H9 (cell line): ENCODE results near the gene FGF12. TPM values are rescaled to one million over a fixed set of nuclear protein-coding genes. Genes with fewer than 3 reads are reported as not detected.

ENCODE experiments used
- DNase-seq: peaks from one replicate; pipeline ENCODE4 v3.0.0-alpha.2; 2017
- H2AFZ ChIP-seq: one replicate; pipeline ENCODE4 v1.6.1; 2013; ENCODE audit warnings: mild to moderate bottlenecking, low read length, control low read depth, moderate library complexity
- H2AK5ac ChIP-seq: 2 replicates; pipeline ENCODE4 v1.6.1; 2013; ENCODE audit warnings: low read length, control low read depth, mixed read lengths; ENCODE audit not compliant: insufficient read length
- H2BK120ac ChIP-seq: one replicate; pipeline ENCODE4 v1.6.1; 2013; ENCODE audit warnings: low read depth, mild to moderate bottlenecking, low read length, control low read depth, inconsistent platforms; ENCODE audit not compliant: poor library complexity, severe bottlenecking
- H2BK12ac ChIP-seq: 2 replicates; pipeline ENCODE4 v1.6.1; 2013; ENCODE audit warnings: low read length, control low read depth, mixed read lengths, low read depth; ENCODE audit not compliant: insufficient read length
- H2BK15ac ChIP-seq: 2 replicates; pipeline ENCODE4 v1.6.1; 2013; ENCODE audit warnings: low read depth, low read length, control low read depth
- H2BK20ac ChIP-seq: one replicate; pipeline ENCODE4 v1.6.1; 2013; ENCODE audit warnings: low read depth, mild to moderate bottlenecking, low read length, control low read depth, inconsistent platforms; ENCODE audit not compliant: poor library complexity, severe bottlenecking
- H2BK5ac ChIP-seq: 2 replicates; pipeline ENCODE4 v1.6.1; 2013; ENCODE audit warnings: low read length, control low read depth, mixed read lengths; ENCODE audit not compliant: insufficient read length
- H3K14ac ChIP-seq: 2 replicates; pipeline ENCODE4 v1.6.1; 2013; ENCODE audit warnings: low read length, control low read depth; ENCODE audit not compliant: insufficient read depth
- H3K18ac ChIP-seq: 2 replicates; pipeline ENCODE4 v1.6.1; 2013; ENCODE audit warnings: low read depth, mild to moderate bottlenecking, mixed read lengths, low read length, control low read depth; ENCODE audit not compliant: insufficient read length
- H3K23ac ChIP-seq: 2 replicates; pipeline ENCODE4 v1.6.1; 2013; ENCODE audit warnings: low read length, control low read depth, mixed read lengths, low read depth; ENCODE audit not compliant: insufficient read length
- H3K23me2 ChIP-seq: 2 replicates; pipeline ENCODE4 v1.6.1; 2013; ENCODE audit warnings: low read depth, mild to moderate bottlenecking, mixed read lengths, low read length, control low read depth; ENCODE audit not compliant: insufficient read length, poor library complexity, severe bottlenecking
- H3K27ac ChIP-seq: 2 replicates; pipeline ENCODE4 v1.5.1; 2013; ENCODE audit warnings: low read length, control low read depth, mixed read lengths, low read depth; ENCODE audit not compliant: insufficient read length
- H3K27me3 ChIP-seq: 2 replicates; pipeline ENCODE4 v1.6.1; 2013; ENCODE audit warnings: low read length, control low read depth, inconsistent platforms; ENCODE audit not compliant: insufficient read depth
- H3K4ac ChIP-seq: 2 replicates; pipeline ENCODE4 v1.6.1; 2013; ENCODE audit warnings: low read depth, mild to moderate bottlenecking, control low read depth, inconsistent platforms, low read length, moderate library complexity
- H3K4me1 ChIP-seq: 2 replicates; pipeline ENCODE4 v1.6.1; 2013; ENCODE audit warnings: low read length, control low read depth, inconsistent platforms; ENCODE audit not compliant: insufficient read depth
- H3K4me2 ChIP-seq: 2 replicates; pipeline ENCODE4 v1.6.1; 2013; ENCODE audit warnings: low read length, control low read depth, mixed read lengths; ENCODE audit not compliant: insufficient read length, insufficient read depth
- H3K56ac ChIP-seq: 2 replicates; pipeline ENCODE4 v1.6.1; 2013; ENCODE audit warnings: low read depth, mild to moderate bottlenecking, mixed read lengths, low read length, control low read depth; ENCODE audit not compliant: insufficient read length
- H3K79me1 ChIP-seq: 2 replicates; pipeline ENCODE4 v1.6.1; 2013; ENCODE audit warnings: low read depth, mild to moderate bottlenecking, moderate library complexity, low read length, control low read depth, inconsistent platforms; ENCODE audit not compliant: insufficient read depth, poor library complexity, severe bottlenecking
- H3K79me2 ChIP-seq: 2 replicates; pipeline ENCODE4 v1.6.1; 2013; ENCODE audit warnings: low read length, control low read depth, inconsistent platforms; ENCODE audit not compliant: insufficient read depth
- H3K9ac ChIP-seq: 2 replicates; pipeline ENCODE4 v1.6.1; 2013; ENCODE audit warnings: low read length, control low read depth, mixed read lengths; ENCODE audit not compliant: insufficient read length; ENCODE audit errors: extremely low read depth
- H3K9me3 ChIP-seq: one replicate; pipeline ENCODE4 v1.6.1; 2013; ENCODE audit warnings: low read depth, low read length, inconsistent platforms; ENCODE audit not compliant: control insufficient read depth
- H3T11ph ChIP-seq: one replicate; pipeline ENCODE4 v1.6.1; 2013; ENCODE audit warnings: mild to moderate bottlenecking, low read length, control low read depth, inconsistent platforms
- H4K20me1 ChIP-seq: one replicate; pipeline ENCODE4 v1.6.1; 2013; ENCODE audit not compliant: control insufficient read depth, insufficient read length, insufficient read depth
- H4K5ac ChIP-seq: 2 replicates; pipeline ENCODE4 v1.6.1; 2013; ENCODE audit warnings: low read depth, mild to moderate bottlenecking, mixed read lengths, low read length, control low read depth; ENCODE audit not compliant: insufficient read length
- H4K8ac ChIP-seq: replicated peaks from 2 replicates; pipeline ENCODE4 v1.6.1; 2013; ENCODE audit warnings: low read length, control low read depth, mixed read lengths, low read depth; ENCODE audit not compliant: insufficient read length
- H4K91ac ChIP-seq: 2 replicates; pipeline ENCODE4 v1.6.1; 2013; ENCODE audit warnings: low read depth, mild to moderate bottlenecking, moderate library complexity, mixed read lengths, low read length, control low read depth; ENCODE audit not compliant: insufficient read length
- H3K27ac Mint-ChIP-seq, 3 experiments: 2 replicates in 2 of 3; 3 replicates in 1 of 3; pipeline ENCODE4 v1.8.0; 2020 to 2021; ENCODE audit warnings: mixed read lengths in 3 of 3, mild to moderate bottlenecking in 1 of 3, moderate library complexity in 1 of 3
- H3K27me3 Mint-ChIP-seq: 2 replicates; pipeline ENCODE4 v1.8.0; 2021; ENCODE audit warnings: low read depth, mild to moderate bottlenecking, moderate library complexity, mixed read lengths
- H3K36me3 Mint-ChIP-seq, 3 experiments: 2 replicates in 2 of 3; 3 replicates in 1 of 3; pipeline ENCODE4 v1.8.0; 2020 to 2021; ENCODE audit warnings: low read depth in 3 of 3, mixed read lengths in 3 of 3; ENCODE audit not compliant: insufficient read depth in 1 of 3
- H3K4me1 Mint-ChIP-seq, 2 experiments: 2 replicates each; pipeline ENCODE4 v1.8.0; 2020; ENCODE audit warnings: mixed read lengths in 2 of 2
- H3K4me3 Mint-ChIP-seq, 2 experiments: 2 replicates in 1 of 2; 3 replicates in 1 of 2; pipeline ENCODE4 v1.8.0; 2020 to 2021; ENCODE audit warnings: mild to moderate bottlenecking in 2 of 2, mixed read lengths in 2 of 2, moderate library complexity in 1 of 2
- H3K9me3 Mint-ChIP-seq, 2 experiments: 2 replicates in 1 of 2; 3 replicates in 1 of 2; pipeline ENCODE4 v1.8.0; 2020; ENCODE audit warnings: mild to moderate bottlenecking in 2 of 2, mixed read lengths in 2 of 2, moderate library complexity in 1 of 2
- CTCF ChIP-seq: fragments of 200-600 bp; sonication (generic); conservative IDR thresholded peaks from 3 replicates; pipeline ENCODE4 v1.8.0; 2021; ENCODE audit warnings: antibody characterized with exemption, mild to moderate bottlenecking
- WGBS: extraction: QIAGEN DNeasy Blood & Tissue Kit; methylation state at CpG from one replicate; pipeline ENCODE4 v1.1.7; 2013; ENCODE audit warnings: missing lambda C conversion rate, low lambda C conversion rate, mixed read lengths; ENCODE audit not compliant: insufficient read length; ENCODE audit errors: extremely low coverage; 5-methylcytosine and 5-hydroxymethylcytosine counted together
- total RNA-seq: library from RNA; stranded (reverse); gene quantifications from 2 replicates; pipeline ENCODE4 v1.2.1, GENCODE V29; 2021

FGF12 gene
- total RNA-seq, 1 experiment from 2014 or later = 5.6 TPM

- no peak overlapping the region for H3K27ac Mint-ChIP-seq
- Histone ChIP-seq H3K14ac (no peak overlapping the region), H4K8ac (no peak overlapping the region), H3T11ph (no peak overlapping the region), H4K91ac (no peak overlapping the region), H2AFZ (no peak overlapping the region), H2BK20ac (no peak overlapping the region), H3K79me2 (no peaks in the 10 kb centered on the region), H3K27ac (no peak overlapping the region), H3K4ac (no peak overlapping the region), H2AK5ac (no peak overlapping the region), H4K5ac (no peak overlapping the region), H2BK120ac (no peak overlapping the region), H2BK15ac (no peak overlapping the region), H3K18ac (no peak overlapping the region), H2BK5ac (no peak overlapping the region), H3K9me3 (no peaks in the 10 kb centered on the region), H3K27me3 (no peaks in the 10 kb centered on the region), H3K4me1 (no peaks in the 10 kb centered on the region; the same call in 1 of the 2 replicates), H3K79me1 (no peaks in the 10 kb centered on the region), H3K56ac (no peak overlapping the region), H2BK12ac (no peak overlapping the region), H3K23me2 (no peaks in the 10 kb centered on the region), H3K9ac (no peak overlapping the region), H3K4me2 (no peak overlapping the region), H3K23ac (no peak overlapping the region), H4K20me1 (no peaks in the 10 kb centered on the region)
- H3K4me1 Mint-ChIP-seq = peaks cover 0 to 2% of the 10 kb centered on the region in 2 experiments; a peak in 1 of 4 replicates
- no peaks in the 10 kb centered on the region for H3K27me3 Mint-ChIP-seq
- WGBS = no CpG with 5 or more reads among the region's 2 CpGs
- H3K36me3 Mint-ChIP-seq = no peaks in the 10 kb centered on the region
- H3K9me3 Mint-ChIP-seq = no peaks in the 10 kb centered on the region
- DNase-seq = no peak
- TF ChIP-seq CTCF = no peak
- no peak overlapping the region for H3K4me3 Mint-ChIP-seq
Observed at GRCh38 chr3:192223815-192224214, 503.5 kb downstream of the FGF12 start.
